ENCODE results near the gene SPEF2. TPM values are rescaled to one million over a fixed set of nuclear protein-coding genes. Genes with fewer than 3 reads are reported as not detected.

SPEF2 gene
- total RNA-seq, 1 experiment from 2014 or later: 0.87 TPM

GRCh38 chr5:35758151-35758724 is 140.6 kb downstream of the SPEF2 start:
- ATAC-seq: no peak
- in situ Hi-C loops (cut with HindIII; ENCODE audit: low pct_unique_long_range_greater_than_20kb, low sequenced_read_pairs): no loop called here
- no peak overlapping the region for H3K4me3 ChIP-seq (ENCODE audit: low read depth in 2 of 2, low read length in 2 of 2)

GRCh38 chr5:35761541-35761940 is 143.9 kb downstream of the SPEF2 start:
- no TSS peak for BruUV-seq (replicated peaks)
- in situ Hi-C loops (cut with HindIII; ENCODE audit: low pct_unique_long_range_greater_than_20kb, low sequenced_read_pairs) (no loop called here), intact Hi-C loops (cut with micrococcal nuclease; ENCODE audit: unreplicated experiment) (no loop called here)
- Histone ChIP-seq H3K4me1 (ENCODE audit: control insufficient read depth, insufficient read depth, low read length) (no peaks in the 10 kb centered on the region), H3K9me3 (ENCODE audit: control insufficient read depth, insufficient read depth, low read depth, low read length) (no peaks in the 10 kb centered on the region), H3K27ac (ENCODE audit: low read length) (no peak overlapping the region), H3K4me3 (ENCODE audit: low read depth in 2 of 2, low read length in 2 of 2) (no peak overlapping the region), H3K36me3 (ENCODE audit: control insufficient read depth, insufficient read depth, low read length) (no peaks in the 10 kb centered on the region), H3K27me3 (ENCODE audit: control insufficient read depth, insufficient read depth, low read length) (no peaks in the 10 kb centered on the region)
- POLR2A ChIA-PET: no interaction called here
- TF ChIP-seq SIN3A (IDR thresholded peaks at IDR 0.05; ENCODE audit: borderline replicate concordance, insufficient read depth, low read depth, low read length) (no peak), TCF7L2 (IDR thresholded peaks at IDR 0.05; ENCODE audit: low read depth, low read length) (no peak), POLR2AphosphoS5 (IDR thresholded peaks at IDR 0.05; ENCODE audit: low read depth, low read length) (no peak)
- TF ChIP-seq, protein P1, sequence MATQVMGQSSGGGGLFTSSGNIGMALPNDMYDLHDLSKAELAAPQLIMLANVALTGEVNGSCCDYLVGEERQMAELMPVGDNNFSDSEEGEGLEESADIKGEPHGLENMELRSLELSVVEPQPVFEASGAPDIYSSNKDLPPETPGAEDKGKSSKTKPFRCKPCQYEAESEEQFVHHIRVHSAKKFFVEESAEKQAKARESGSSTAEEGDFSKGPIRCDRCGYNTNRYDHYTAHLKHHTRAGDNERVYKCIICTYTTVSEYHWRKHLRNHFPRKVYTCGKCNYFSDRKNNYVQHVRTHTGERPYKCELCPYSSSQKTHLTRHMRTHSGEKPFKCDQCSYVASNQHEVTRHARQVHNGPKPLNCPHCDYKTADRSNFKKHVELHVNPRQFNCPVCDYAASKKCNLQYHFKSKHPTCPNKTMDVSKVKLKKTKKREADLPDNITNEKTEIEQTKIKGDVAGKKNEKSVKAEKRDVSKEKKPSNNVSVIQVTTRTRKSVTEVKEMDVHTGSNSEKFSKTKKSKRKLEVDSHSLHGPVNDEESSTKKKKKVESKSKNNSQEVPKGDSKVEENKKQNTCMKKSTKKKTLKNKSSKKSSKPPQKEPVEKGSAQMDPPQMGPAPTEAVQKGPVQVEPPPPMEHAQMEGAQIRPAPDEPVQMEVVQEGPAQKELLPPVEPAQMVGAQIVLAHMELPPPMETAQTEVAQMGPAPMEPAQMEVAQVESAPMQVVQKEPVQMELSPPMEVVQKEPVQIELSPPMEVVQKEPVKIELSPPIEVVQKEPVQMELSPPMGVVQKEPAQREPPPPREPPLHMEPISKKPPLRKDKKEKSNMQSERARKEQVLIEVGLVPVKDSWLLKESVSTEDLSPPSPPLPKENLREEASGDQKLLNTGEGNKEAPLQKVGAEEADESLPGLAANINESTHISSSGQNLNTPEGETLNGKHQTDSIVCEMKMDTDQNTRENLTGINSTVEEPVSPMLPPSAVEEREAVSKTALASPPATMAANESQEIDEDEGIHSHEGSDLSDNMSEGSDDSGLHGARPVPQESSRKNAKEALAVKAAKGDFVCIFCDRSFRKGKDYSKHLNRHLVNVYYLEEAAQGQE (IDR thresholded peaks at IDR 0.05; ENCODE audit: insufficient read depth in 1 of 2, low read depth in 2 of 2, low read length in 1 of 2): no peak
- TF ChIP-seq, protein P2, sequence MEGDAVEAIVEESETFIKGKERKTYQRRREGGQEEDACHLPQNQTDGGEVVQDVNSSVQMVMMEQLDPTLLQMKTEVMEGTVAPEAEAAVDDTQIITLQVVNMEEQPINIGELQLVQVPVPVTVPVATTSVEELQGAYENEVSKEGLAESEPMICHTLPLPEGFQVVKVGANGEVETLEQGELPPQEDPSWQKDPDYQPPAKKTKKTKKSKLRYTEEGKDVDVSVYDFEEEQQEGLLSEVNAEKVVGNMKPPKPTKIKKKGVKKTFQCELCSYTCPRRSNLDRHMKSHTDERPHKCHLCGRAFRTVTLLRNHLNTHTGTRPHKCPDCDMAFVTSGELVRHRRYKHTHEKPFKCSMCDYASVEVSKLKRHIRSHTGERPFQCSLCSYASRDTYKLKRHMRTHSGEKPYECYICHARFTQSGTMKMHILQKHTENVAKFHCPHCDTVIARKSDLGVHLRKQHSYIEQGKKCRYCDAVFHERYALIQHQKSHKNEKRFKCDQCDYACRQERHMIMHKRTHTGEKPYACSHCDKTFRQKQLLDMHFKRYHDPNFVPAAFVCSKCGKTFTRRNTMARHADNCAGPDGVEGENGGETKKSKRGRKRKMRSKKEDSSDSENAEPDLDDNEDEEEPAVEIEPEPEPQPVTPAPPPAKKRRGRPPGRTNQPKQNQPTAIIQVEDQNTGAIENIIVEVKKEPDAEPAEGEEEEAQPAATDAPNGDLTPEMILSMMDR (IDR thresholded peaks at IDR 0.05): no peak
- CTCF ChIA-PET: no interaction called here
- ATAC-seq: no peak
- no peak for DNase-seq (ENCODE audit: low read depth, low spot score)

More at GRCh38 chr5:35758151-35758724, 140.6 kb downstream of the SPEF2 start:
- CTCF ChIA-PET: no interaction called here
- no peaks in the 10 kb centered on the region for H3K36me3 ChIP-seq (ENCODE audit: control insufficient read depth, insufficient read depth, low read length)
- no peak for TF ChIP-seq TCF7L2 (IDR thresholded peaks at IDR 0.05; ENCODE audit: low read depth, low read length)
- no peak for TF ChIP-seq SIN3A (IDR thresholded peaks at IDR 0.05; ENCODE audit: borderline replicate concordance, insufficient read depth, low read depth, low read length)
- TF ChIP-seq POLR2AphosphoS5 (IDR thresholded peaks at IDR 0.05; ENCODE audit: low read depth, low read length): no peak
- TF ChIP-seq, protein P1 (IDR thresholded peaks at IDR 0.05; ENCODE audit: insufficient read depth in 1 of 2, low read depth in 2 of 2, low read length in 1 of 2): no peak
- TF ChIP-seq, protein P2 (IDR thresholded peaks at IDR 0.05): no peak
- DNase-seq (ENCODE audit: low read depth, low spot score): no peak
- H3K4me1 ChIP-seq (ENCODE audit: control insufficient read depth, insufficient read depth, low read length): no peaks in the 10 kb centered on the region
- H3K27ac ChIP-seq (ENCODE audit: low read length): no peak overlapping the region
- intact Hi-C loops (cut with micrococcal nuclease; ENCODE audit: unreplicated experiment): no loop called here
- no TSS peak for BruUV-seq (replicated peaks)
- POLR2A ChIA-PET: no interaction called here
- H3K27me3 ChIP-seq (ENCODE audit: control insufficient read depth, insufficient read depth, low read length): no peaks in the 10 kb centered on the region
- no peaks in the 10 kb centered on the region for H3K9me3 ChIP-seq (ENCODE audit: control insufficient read depth, insufficient read depth, low read depth, low read length)
